Endothelial cell (in vitro differentiated cells): ENCODE measurements around the gene TTC27. TPM values are rescaled to one million over a fixed set of nuclear protein-coding genes. Genes with fewer than 3 reads are reported as not detected.

ENCODE experiments used
- DNase-seq: peaks from one replicate; pipeline ENCODE4 v3.0.0; 2021; ENCODE audit warnings: low spot score
- H3K27ac Mint-ChIP-seq: one replicate; pipeline ENCODE4 v1.8.0; 2021; ENCODE audit warnings: mixed read lengths, inconsistent platforms; ENCODE audit not compliant: unreplicated experiment
- H3K27me3 Mint-ChIP-seq: one replicate; pipeline ENCODE4 v1.8.0; 2021; ENCODE audit warnings: mild to moderate bottlenecking, moderate library complexity, mixed read lengths, inconsistent platforms; ENCODE audit not compliant: unreplicated experiment
- H3K36me3 Mint-ChIP-seq: one replicate; pipeline ENCODE4 v1.8.0; 2021; ENCODE audit warnings: mild to moderate bottlenecking, low read depth, mixed read lengths, inconsistent platforms; ENCODE audit not compliant: unreplicated experiment
- H3K4me1 Mint-ChIP-seq: one replicate; pipeline ENCODE4 v1.8.0; 2021; ENCODE audit warnings: mild to moderate bottlenecking, mixed read lengths, inconsistent platforms; ENCODE audit not compliant: unreplicated experiment
- H3K4me3 Mint-ChIP-seq: one replicate; pipeline ENCODE4 v1.8.0; 2021; ENCODE audit warnings: mild to moderate bottlenecking, mixed read lengths, inconsistent platforms; ENCODE audit not compliant: unreplicated experiment
- H3K9me3 Mint-ChIP-seq: one replicate; pipeline ENCODE4 v1.8.0; 2021; ENCODE audit warnings: mixed read lengths, inconsistent platforms; ENCODE audit not compliant: unreplicated experiment
- CTCF ChIP-seq: fragments of 200-600 bp; sonication (generic); IDR thresholded peaks from one replicate; pipeline ENCODE4 v1.5.0; 2021; ENCODE audit warnings: antibody characterized with exemption; ENCODE audit not compliant: unreplicated experiment
- total RNA-seq: library from RNA; stranded (reverse); fragmentation: NEBNext Ultra II Directional; extraction: Animal tissue kit (Norgen Biotek cat#: 25700); gene quantifications from one replicate; pipeline ENCODE4 v1.2.1, GENCODE V29; 2021; ENCODE audit not compliant: unreplicated experiment

Gene TTC27
- total RNA-seq, 1 donor from 2014 or later, result 12.7 TPM

- Mint-ChIP-seq H3K4me1 (no peaks in the 10 kb centered on the region), H3K9me3 (no peaks in the 10 kb centered on the region), H3K36me3 (no peaks in the 10 kb centered on the region), H3K27ac (no peak overlapping the region), H3K27me3 (no peaks in the 10 kb centered on the region), H3K4me3 (no peak overlapping the region)
- no peak for DNase-seq
- TF ChIP-seq CTCF, result no peak
Measured at GRCh38 chr2:32824070-32824809, 196.4 kb downstream of the TTC27 start.

GRCh38 chr2:32825291-32825712 is 197.5 kb downstream of the TTC27 start:
- Mint-ChIP-seq H3K36me3 (no peaks in the 10 kb centered on the region), H3K27ac (no peak overlapping the region), H3K27me3 (no peaks in the 10 kb centered on the region), H3K9me3 (no peaks in the 10 kb centered on the region), H3K4me1 (no peaks in the 10 kb centered on the region), H3K4me3 (no peak overlapping the region)
- peak; percentile 10 for DNase-seq
- TF ChIP-seq CTCF, result no peak

- no peak for DNase-seq
- H3K4me1 Mint-ChIP-seq, result peaks cover 3% of the 10 kb centered on the region
- H3K27ac Mint-ChIP-seq, result no peak overlapping the region
- TF ChIP-seq CTCF, result no peak
- H3K4me3 Mint-ChIP-seq, result no peak overlapping the region
- H3K27me3 Mint-ChIP-seq, result no peaks in the 10 kb centered on the region
- no peaks in the 10 kb centered on the region for H3K36me3 Mint-ChIP-seq
- H3K9me3 Mint-ChIP-seq, result no peaks in the 10 kb centered on the region
Measured at GRCh38 chr2:32830196-32830595, 202.3 kb downstream of the TTC27 start.

- Mint-ChIP-seq H3K4me3 (no peak overlapping the region), H3K4me1 (peaks cover 12% of the 10 kb centered on the region), H3K27me3 (no peaks in the 10 kb centered on the region), H3K27ac (no peak overlapping the region), H3K9me3 (no peaks in the 10 kb centered on the region), H3K36me3 (peaks cover 3% of the 10 kb centered on the region)
- no peak for DNase-seq
- no peak for TF ChIP-seq CTCF
Measured at GRCh38 chr2:32832821-32833220, 205.0 kb downstream of the TTC27 start.

GRCh38 chr2:32833709-32834108 is 205.9 kb downstream of the TTC27 start:
- no peak for DNase-seq
- peaks cover 3% of the 10 kb centered on the region for H3K36me3 Mint-ChIP-seq
- no peak for TF ChIP-seq CTCF
- peaks cover 15% of the 10 kb centered on the region for H3K4me1 Mint-ChIP-seq
- H3K27me3 Mint-ChIP-seq, result no peaks in the 10 kb centered on the region
- no peak overlapping the region for H3K4me3 Mint-ChIP-seq
- H3K9me3 Mint-ChIP-seq, result no peaks in the 10 kb centered on the region
- H3K27ac Mint-ChIP-seq, result no peak overlapping the region
